ENCODE measurements around the gene NPC1. TPM values are rescaled to one million over a fixed set of nuclear protein-coding genes. Genes with fewer than 3 reads are reported as not detected.

The NPC1 gene
- total and polyA plus RNA-seq, 2 of the 8 experiments (the other 6 are each of a cell fraction or from before 2014, with no cell fraction given) = 34.1 to 39.5 TPM

- no peak overlapping the region for H3K14ac ChIP-seq (ENCODE audit: insufficient read length)
- H3K36me3 ChIP-seq (ENCODE audit: control insufficient read depth in 2 of 4, insufficient read depth in 4 of 4, low read length in 3 of 4) = peaks cover 5 to 43% (median 14%) of the 10 kb centered on the region in 4 experiments; a peak in 7 of 8 replicates
- no peak overlapping the region for H2BK12ac ChIP-seq (ENCODE audit: low read depth, low read length)
- H3K18ac ChIP-seq (ENCODE audit: extremely low read depth, low read length) = no peak overlapping the region
- H3K9ac ChIP-seq (replicated peaks in 1 of 4; ENCODE audit: extremely low read depth in 1 of 4, low read depth in 3 of 4, low read length in 3 of 4) = no peak overlapping the region
- no peak overlapping the region for H2AFZ ChIP-seq (ENCODE audit: low read length)
- no peaks in the 10 kb centered on the region for H3K9me3 ChIP-seq (ENCODE audit: insufficient read depth in 2 of 2, low read depth in 1 of 2, low read length in 1 of 2)
- no peak overlapping the region for H3K4me3 ChIP-seq (ENCODE audit: extremely low read depth in 1 of 4, insufficient read depth in 2 of 4, low read depth in 3 of 4, low read length in 4 of 4)
- H3K4me1 ChIP-seq (replicated peaks in 1 of 4; ENCODE audit: control insufficient read depth in 3 of 4, insufficient read depth in 4 of 4, low read length in 3 of 4) = peaks cover 0 to 4% (median 1%) of the 10 kb centered on the region in 4 experiments; a peak in 2 of 7 replicates
- no peak overlapping the region for H4K5ac ChIP-seq (ENCODE audit: insufficient read length, low read depth, low read length)
- no peak overlapping the region for H3K4me2 ChIP-seq (ENCODE audit: insufficient read depth in 1 of 2, low read depth in 2 of 2, low read length in 2 of 2)
- no peaks in the 10 kb centered on the region for H3K27me3 ChIP-seq (replicated peaks in 1 of 4; ENCODE audit: control insufficient read depth in 3 of 4, extremely low read depth in 1 of 4, insufficient read depth in 3 of 4, low read length in 3 of 4)
- no peak overlapping the region for H2BK120ac ChIP-seq (replicated peaks; ENCODE audit: low read depth, low read length)
- POLR2A ChIA-PET (ENCODE audit: partially characterized antibody) = no interaction called here
- H3K56ac ChIP-seq (replicated peaks; ENCODE audit: insufficient read length, low read depth, low read length) = no peak overlapping the region
- no peak overlapping the region for H2AK5ac ChIP-seq (ENCODE audit: low read depth, low read length)
- H4K91ac ChIP-seq (replicated peaks; ENCODE audit: insufficient read length, low read length) = no peak overlapping the region
- no peak overlapping the region for H3K27ac ChIP-seq (ENCODE audit: low read depth, low read length)
- peaks cover 0 to 2% of the 10 kb centered on the region in 2 experiments for H4K20me1 ChIP-seq (replicated peaks in 1 of 2; ENCODE audit: control insufficient read depth in 1 of 2, insufficient read depth in 2 of 2, low read length in 2 of 2)
- CTCF ChIA-PET (ENCODE audit: partially characterized antibody) = interaction anchor here (0.9 kb wide), 1 partner anchor 55 kb away, joined by 3 read pairs; no protein-coding TSS in a partner anchor
- no peak overlapping the region for H2BK5ac ChIP-seq (ENCODE audit: low read depth, low read length)
- TF ChIP-seq GABPA (IDR thresholded peaks at IDR 0.05; ENCODE audit: borderline replicate concordance, insufficient read depth, low read length) (no peak), SP4 (IDR thresholded peaks at IDR 0.05; ENCODE audit: low read length) (no peak)
- TF ChIP-seq, protein P1, sequence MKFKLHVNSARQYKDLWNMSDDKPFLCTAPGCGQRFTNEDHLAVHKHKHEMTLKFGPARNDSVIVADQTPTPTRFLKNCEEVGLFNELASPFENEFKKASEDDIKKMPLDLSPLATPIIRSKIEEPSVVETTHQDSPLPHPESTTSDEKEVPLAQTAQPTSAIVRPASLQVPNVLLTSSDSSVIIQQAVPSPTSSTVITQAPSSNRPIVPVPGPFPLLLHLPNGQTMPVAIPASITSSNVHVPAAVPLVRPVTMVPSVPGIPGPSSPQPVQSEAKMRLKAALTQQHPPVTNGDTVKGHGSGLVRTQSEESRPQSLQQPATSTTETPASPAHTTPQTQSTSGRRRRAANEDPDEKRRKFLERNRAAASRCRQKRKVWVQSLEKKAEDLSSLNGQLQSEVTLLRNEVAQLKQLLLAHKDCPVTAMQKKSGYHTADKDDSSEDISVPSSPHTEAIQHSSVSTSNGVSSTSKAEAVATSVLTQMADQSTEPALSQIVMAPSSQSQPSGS (IDR thresholded peaks at IDR 0.05; ENCODE audit: low read length) = no peak
- no peak for DNase-seq (ENCODE audit: low read depth in 1 of 2, low spot score in 2 of 2)
- H3K79me2 ChIP-seq (ENCODE audit: control insufficient read depth in 1 of 2, insufficient read depth in 2 of 2, low read length in 2 of 2) = peaks cover 0 to 4% of the 10 kb centered on the region in 2 experiments; a peak in 1 of 4 replicates
- H4K8ac ChIP-seq (ENCODE audit: extremely low read depth, insufficient read depth, low read length) = no peak overlapping the region
- no peak overlapping the region for H2BK20ac ChIP-seq (ENCODE audit: low read length)
- WGBS, 2 experiments (ENCODE audit: extremely low coverage in 1 of 2, insufficient coverage in 1 of 2, insufficient read length in 1 of 2, insufficient replicate concordance in 2 of 2, low coverage in 1 of 2, low lambda C conversion rate in 2 of 2, missing lambda C conversion rate in 1 of 2) = 87% methylated on average over 2 of the region's 2 CpGs; no CpG with 5 or more reads in 1 of the 2 experiments
- H3K79me1 ChIP-seq (ENCODE audit: low read depth, low read length) = peaks cover 4% of the 10 kb centered on the region
- no peak overlapping the region for H3K4ac ChIP-seq (replicated peaks; ENCODE audit: insufficient read length, low read depth, low read length)
- FAIRE-seq = no peak
- H3K23me2 ChIP-seq (ENCODE audit: low read depth, low read length) = no peaks in the 10 kb centered on the region
- no peak overlapping the region for H3K23ac ChIP-seq (ENCODE audit: insufficient read length)
- no peak overlapping the region for H2BK15ac ChIP-seq (ENCODE audit: low read length)
Observed at GRCh38 chr18:23572012-23572411, 14.3 kb downstream of the NPC1 start.

Measured in H1 (cell line).